Activated CD8-positive, alpha-beta T cell treated with anti-CD3 and anti-CD28 coated beads for 36 hours (primary cell): ENCODE results near the gene CAPN10. TPM values are rescaled to one million over a fixed set of nuclear protein-coding genes. Genes with fewer than 3 reads are reported as not detected.

Experiments used
- ATAC-seq: fragments of 200-7000 bp; cut with Tn5 transposase; one replicate; pipeline ENCODE4 v1.10.0; 2021; ENCODE audit warnings: mild to moderate bottlenecking, moderate library complexity
- CTCF ChIA-PET: fragments of 350-600 bp; sonication (Branson Sonifier 250); formaldehyde crosslinking; loops from one replicate; lab custom pipeline; 2021; ENCODE audit warnings: antibody characterized with exemption; lab: Charles Lee
- POLR2A ChIA-PET: fragments of 350-600 bp; sonication (Branson Sonifier 250); formaldehyde crosslinking; loops from one replicate; lab custom pipeline; 2021; ENCODE audit warnings: antibody characterized with exemption; lab: Charles Lee
- DNase-seq: peaks from one replicate; pipeline ENCODE4 v3.0.0-alpha.2; 2020
- H3K27ac Mint-ChIP-seq: one replicate; pipeline ENCODE4 v1.8.0; 2021; ENCODE audit warnings: mild to moderate bottlenecking, mixed read lengths
- H3K27me3 Mint-ChIP-seq: one replicate; pipeline ENCODE4 v1.8.0; 2021; ENCODE audit warnings: mixed read lengths
- H3K36me3 Mint-ChIP-seq: one replicate; pipeline ENCODE4 v1.8.0; 2021; ENCODE audit warnings: low read depth, mixed read lengths
- H3K4me1 Mint-ChIP-seq: one replicate; pipeline ENCODE4 v1.8.0; 2021; ENCODE audit warnings: low read depth, mixed read lengths
- H3K4me3 Mint-ChIP-seq: one replicate; pipeline ENCODE4 v1.8.0; 2021; ENCODE audit warnings: mild to moderate bottlenecking, moderate library complexity, mixed read lengths
- H3K9me3 Mint-ChIP-seq: one replicate; pipeline ENCODE4 v1.8.0; 2021; ENCODE audit warnings: mixed read lengths
- CTCF ChIP-seq: fragments of 200-600 bp; IDR thresholded peaks from one replicate; pipeline ENCODE4 v1.8.0; 2022; ENCODE audit warnings: antibody characterized with exemption, mild to moderate bottlenecking
- intact Hi-C: fragments of 100-400 bp; cut with micrococcal nuclease; formaldehyde crosslinking; loops from one replicate; pipeline ENCODE4 v1.10.0; 2022
- total RNA-seq, 2 experiments: library from RNA; stranded (reverse); gene quantifications; one replicate each; pipeline ENCODE4 v1.2.3, GENCODE V29; 2021

CAPN10 gene
- total RNA-seq, 2 experiments from 2014 or later = 26.8 to 29.1 TPM

- TF ChIP-seq CTCF = no peak
- H3K36me3 Mint-ChIP-seq = peaks cover 16% of the 10 kb centered on the region
- peaks cover 18% of the 10 kb centered on the region for H3K9me3 Mint-ChIP-seq
- intact Hi-C loops = no loop called here
- CTCF ChIA-PET = no interaction called here
- H3K4me1 Mint-ChIP-seq = no peaks in the 10 kb centered on the region
- ATAC-seq (no peak), DNase-seq (no peak)
- POLR2A ChIA-PET = no interaction called here
- no peak overlapping the region for H3K27ac Mint-ChIP-seq
- H3K4me3 Mint-ChIP-seq = no peak overlapping the region
- H3K27me3 Mint-ChIP-seq = no peaks in the 10 kb centered on the region
Measured at GRCh38 chr2:240635121-240635997, 48.8 kb downstream of the CAPN10 start.

DNA sequence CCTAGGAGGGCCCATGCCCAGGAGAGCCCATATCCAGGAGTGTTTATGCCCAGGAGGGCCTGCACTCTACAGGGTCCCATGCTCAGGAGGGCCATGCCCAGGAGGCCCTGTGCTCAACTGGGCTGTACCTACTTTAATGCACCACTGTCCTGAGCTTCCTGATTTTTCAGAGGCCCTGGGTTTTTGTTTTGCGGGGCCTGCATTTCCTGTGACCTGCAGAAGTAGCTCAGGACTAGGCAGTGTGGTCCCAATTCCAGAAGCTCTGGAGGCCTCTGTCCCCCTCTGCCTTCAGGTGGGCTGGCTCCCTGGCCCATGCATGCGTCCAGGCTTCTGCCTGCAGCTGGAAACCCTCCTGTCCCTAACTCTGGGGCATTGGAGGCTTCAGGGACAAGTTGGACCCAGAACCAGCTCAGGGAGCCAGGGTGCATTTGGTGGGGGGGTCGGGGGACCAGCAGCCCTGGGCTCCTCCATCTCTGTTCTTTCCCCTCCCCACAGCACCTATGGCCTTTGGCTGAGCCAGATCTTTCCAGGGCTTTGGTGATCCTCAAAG lies 49.5 kb downstream of the CAPN10 start:
- ATAC-seq = no peak

GRCh38 chr2:240636563-240637115 lies 50.1 kb downstream of the CAPN10 start:
- ATAC-seq (no peak), DNase-seq (no peak)
- H3K4me1 Mint-ChIP-seq = no peaks in the 10 kb centered on the region
- peaks cover 18% of the 10 kb centered on the region for H3K9me3 Mint-ChIP-seq
- peaks cover 16% of the 10 kb centered on the region for H3K36me3 Mint-ChIP-seq
- H3K27ac Mint-ChIP-seq = no peak overlapping the region
- intact Hi-C loops = no loop called here
- H3K4me3 Mint-ChIP-seq = no peak overlapping the region
- ChIA-PET CTCF (interaction anchor here (1.1 kb wide), 1 partner anchor 10 kb away, joined by 3 read pairs; no protein-coding TSS in a partner anchor), POLR2A (no interaction called here)
- no peak for TF ChIP-seq CTCF
- H3K27me3 Mint-ChIP-seq = no peaks in the 10 kb centered on the region

More for the DNA sequence above, 49.5 kb downstream of the CAPN10 start:
- DNase-seq = no peak
- Mint-ChIP-seq H3K27me3 (no peaks in the 10 kb centered on the region), H3K27ac (no peak overlapping the region), H3K4me3 (no peak overlapping the region), H3K4me1 (no peaks in the 10 kb centered on the region), H3K36me3 (peaks cover 16% of the 10 kb centered on the region), H3K9me3 (peaks cover 18% of the 10 kb centered on the region)
- TF ChIP-seq CTCF = no peak
- intact Hi-C loops = no loop called here
- POLR2A ChIA-PET = no interaction called here
- CTCF ChIA-PET = no interaction called here

DNA sequence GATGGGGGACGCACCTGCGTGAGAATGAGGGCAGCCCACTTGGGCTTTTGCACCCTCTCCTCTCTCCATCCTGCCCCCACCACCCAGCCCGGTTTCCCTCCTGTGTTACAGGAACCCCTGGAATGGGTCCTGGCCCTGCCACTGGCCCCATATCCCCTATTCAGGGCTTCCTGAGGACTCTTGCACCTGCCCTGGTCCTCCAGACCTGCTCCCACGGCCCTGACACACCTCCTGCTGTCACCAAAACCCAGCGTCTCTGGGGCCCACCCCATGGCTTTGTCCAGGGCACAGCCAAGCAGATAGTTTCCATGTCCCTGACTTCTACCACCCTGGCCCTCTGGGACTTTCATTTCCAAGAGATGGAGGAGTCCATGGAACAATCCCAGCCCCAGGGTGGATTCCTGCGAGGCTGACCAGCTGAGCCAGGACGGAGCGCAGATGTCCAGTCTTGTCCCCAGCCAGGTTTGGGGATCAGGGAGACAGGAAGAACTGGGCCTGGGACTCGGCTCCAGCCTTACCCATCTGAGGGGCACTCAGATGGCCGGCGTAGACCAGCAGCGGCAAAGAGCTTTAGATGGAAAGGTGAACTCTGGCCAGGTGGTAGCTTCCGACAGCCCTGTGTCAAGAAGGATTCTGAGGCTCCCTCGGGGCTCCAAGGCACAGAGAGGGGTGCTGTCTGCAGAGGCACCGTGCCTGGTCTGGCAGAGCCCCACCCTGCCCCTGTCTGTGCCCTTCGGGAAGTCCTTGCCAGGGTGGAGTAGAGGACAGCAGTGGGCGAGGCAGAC lies 50.8 kb downstream of the CAPN10 start:
- Mint-ChIP-seq H3K27ac (no peak overlapping the region), H3K27me3 (no peaks in the 10 kb centered on the region), H3K4me1 (no peaks in the 10 kb centered on the region), H3K9me3 (peaks cover 18% of the 10 kb centered on the region), H3K4me3 (no peak overlapping the region), H3K36me3 (peaks cover 16% of the 10 kb centered on the region)
- no peak for ATAC-seq
- intact Hi-C loops = no loop called here
- TF ChIP-seq CTCF = no peak
- ChIA-PET POLR2A (interaction anchor here (1.2 kb wide), 1 partner anchor 8 kb away, joined by 3 read pairs; no protein-coding TSS in a partner anchor), CTCF (interaction anchor here (1.1 kb wide), 1 partner anchor 10 kb away, joined by 3 read pairs; no protein-coding TSS in a partner anchor)
- no peak for DNase-seq
